Measurements from ENCODE around the gene HM13. TPM values are rescaled to one million over a fixed set of nuclear protein-coding genes. Genes with fewer than 3 reads are reported as not detected.

Gene HM13
- polyA plus RNA-seq, 2 of the 4 experiments (the other 2 are of a cell fraction), result 164 to 178 TPM

- H3K27ac ChIP-seq, result peak overlapping the region; percentile 97 to 98
- ChIA-PET POLR2A (interaction anchor here (0.6 to 8.1 kb wide), 23 partner anchors 8 to 621 kb away, joined by 3 to 265 read pairs (median 9); partner anchors contain the start of gene BCL2L1), CTCF (interaction anchor here (1.2 to 25.0 kb wide), 8 partner anchors 9 to 119 kb away, joined by 4 to 966 read pairs (median 12); a partner anchor contains a TSS)
- H3K4me1 ChIP-seq, result peaks cover 44% of the 10 kb centered on the region
- WGBS (ENCODE audit: missing lambda C conversion rate), result 2% methylated on average over 14 of the region's 14 CpGs
- H3K9me3 ChIP-seq, result no peaks in the 10 kb centered on the region
- DNase-seq (ENCODE audit: low read depth in 1 of 2, low spot score in 1 of 2), result no peak
- peak in 1 of 2 experiments; percentile 0; a peak in 2 of 6 replicates for ATAC-seq
- FAIRE-seq, result no peak
- peak overlapping the region; percentile 94 for H3K4me2 ChIP-seq
- peak overlapping the region; percentile 93 for H3K4me3 ChIP-seq
- TF ChIP-seq ZFP36 (IDR thresholded peaks at IDR 0.05; ENCODE audit: borderline replicate concordance, partially characterized antibody), result no peak
- peak; percentile 69; the same call in 1 of the 2 replicates for TF ChIP-seq HEYL (CRISPR knock-in tag; IDR thresholded peaks at IDR 0.05)
- TF ChIP-seq HOXB5 (CRISPR knock-in tag; IDR thresholded peaks at IDR 0.05), result peak; percentile 45
- TF ChIP-seq ELK1 (IDR thresholded peaks at IDR 0.05; ENCODE audit: low read depth, low read length), result no peak
- no peak for TF ChIP-seq HES2 (IDR thresholded peaks at IDR 0.05)
- TF ChIP-seq EHMT2 (IDR thresholded peaks at IDR 0.05; ENCODE audit: low read depth), result no peak
- peak; percentile 97 for TF ChIP-seq TP53 (CRISPR knock-in tag; IDR thresholded peaks at IDR 0.05)
- TF ChIP-seq NFE2L2 (conservative IDR thresholded peaks at IDR 0.05; ENCODE audit: low read length), result no peak
- peak; percentile 93; the same call in 1 of the 2 replicates for TF ChIP-seq KDM1A (IDR thresholded peaks at IDR 0.05; ENCODE audit: low read depth)
- TF ChIP-seq ZSCAN20 (CRISPR knock-in tag; IDR thresholded peaks at IDR 0.05), result peak; percentile 74; the same call in 1 of the 2 replicates
- no peak for TF ChIP-seq MAFK (IDR thresholded peaks at IDR 0.05; ENCODE audit: partially characterized antibody)
- TF ChIP-seq REST (IDR thresholded peaks at IDR 0.05), result no peak; the same call in 1 of the 2 replicates
- TF ChIP-seq CHD2 (IDR thresholded peaks at IDR 0.05; ENCODE audit: low read length, partially characterized antibody), result no peak
- TF ChIP-seq HOXB13 (CRISPR knock-in tag; IDR thresholded peaks at IDR 0.05; ENCODE audit: low read depth), result peak; percentile 82; the same call in 1 of the 2 replicates
- no peak for TF ChIP-seq CTCF (IDR thresholded peaks at IDR 0.05)
- TF ChIP-seq SMC3 (IDR thresholded peaks at IDR 0.05), result no peak
- TF ChIP-seq BHLHE40 (IDR thresholded peaks at IDR 0.05; ENCODE audit: low read depth, low read length), result no peak
- no peak for TF ChIP-seq E2F6 (IDR thresholded peaks at IDR 0.05; ENCODE audit: borderline replicate concordance, low read depth)
- TF ChIP-seq POLR2A (IDR thresholded peaks at IDR 0.05; ENCODE audit: low read length), result no peak
- TF ChIP-seq HDAC2 (IDR thresholded peaks at IDR 0.05), result peak; percentile 59; the same call in 1 of the 2 replicates
- TF ChIP-seq ESRRA (IDR thresholded peaks at IDR 0.05; ENCODE audit: borderline replicate concordance, low read length), result no peak
- TF ChIP-seq ATOH8 (CRISPR knock-in tag; IDR thresholded peaks at IDR 0.05; ENCODE audit: low read depth), result 0 out of 2 replicates have a peak, but pooled peaks have one; percentile 10
- no peak for TF ChIP-seq JUNB (IDR thresholded peaks at IDR 0.05)
- peak; percentile 88 for TF ChIP-seq HOXA7 (CRISPR knock-in tag; IDR thresholded peaks at IDR 0.05)
- no peak for TF ChIP-seq RAD21 (conservative IDR thresholded peaks at IDR 0.05 in 1 of 2, IDR thresholded peaks at IDR 0.05 in 1 of 2)
- no peak; the same call in none of the 2 replicates for TF ChIP-seq HMGXB4 (CRISPR knock-in tag; IDR thresholded peaks at IDR 0.05; ENCODE audit: borderline replicate concordance)
- no peak; the same call in 1 of the 2 replicates for TF ChIP-seq SREBF2 (IDR thresholded peaks at IDR 0.05)
- TF ChIP-seq BCL3 (IDR thresholded peaks at IDR 0.05), result no peak
- TF ChIP-seq MAZ (IDR thresholded peaks at IDR 0.05; ENCODE audit: borderline replicate concordance, low read depth, low read length), result no peak
These were observed 90.4 kb downstream of the HM13 start for GRCh38 chr20:31604567-31605030.

Measured in A549 (cell line).